ENCODE results near the gene ORAI1. TPM values are rescaled to one million over a fixed set of nuclear protein-coding genes. Genes with fewer than 3 reads are reported as not detected.

ORAI1 gene
- total and polyA plus RNA-seq, 2 donors (not counting 3 experiments of a cell fraction or from before 2014, with no cell fraction given) = 30.5 to 65.4 TPM

- H3K9ac ChIP-seq (replicated peaks; ENCODE audit: extremely low read depth, insufficient read depth, low read length) = no peak overlapping the region
- no peak overlapping the region for H3K4me3 ChIP-seq (replicated peaks in 1 of 3; ENCODE audit: insufficient read depth in 1 of 3, low read depth in 1 of 3, low read length in 3 of 3)
- no peaks in the 10 kb centered on the region for H3K27me3 ChIP-seq (ENCODE audit: control insufficient read depth in 2 of 2, insufficient read depth in 2 of 2, low read length in 2 of 2)
- no peaks in the 10 kb centered on the region for H3K79me2 ChIP-seq (ENCODE audit: control insufficient read depth, insufficient read depth, low read length)
- DNase-seq (ENCODE audit: low read depth, low spot score) = no peak
- no peaks in the 10 kb centered on the region for H3K36me3 ChIP-seq (ENCODE audit: control insufficient read depth in 2 of 2, extremely low read depth in 1 of 2, insufficient read depth in 2 of 2, low read length in 2 of 2)
- ChIA-PET CTCF (interaction anchor here (0.9 to 1.4 kb wide), 2 partner anchors 8 to 48 kb away, joined by 3 to 7 read pairs; no protein-coding TSS in a partner anchor), POLR2A (no interaction called here)
- no peaks in the 10 kb centered on the region for H3K4me1 ChIP-seq (ENCODE audit: control insufficient read depth, extremely low read depth, insufficient read depth, low read length)
- TF ChIP-seq CTCF (IDR thresholded peaks at IDR 0.05; ENCODE audit: extremely low read depth in 1 of 2, insufficient read depth in 1 of 2, low read depth in 1 of 2, low read length in 2 of 2) (no peak), JUN (IDR thresholded peaks at IDR 0.05; ENCODE audit: borderline replicate concordance, insufficient read depth, insufficient read length, low read depth) (no peak), MYC (IDR thresholded peaks at IDR 0.05; ENCODE audit: low read depth, low read length) (no peak), POLR2AphosphoS5 (IDR thresholded peaks at IDR 0.05; ENCODE audit: insufficient read depth, low read depth, low read length) (no peak), FOS (IDR thresholded peaks at IDR 0.05; ENCODE audit: borderline replicate concordance, insufficient read depth, low read length) (no peak), EZH2 (IDR thresholded peaks at IDR 0.05; ENCODE audit: borderline replicate concordance, low read depth, low read length, severe bottlenecking) (no peak), GATA2 (IDR thresholded peaks at IDR 0.05; ENCODE audit: insufficient read depth, insufficient read length, low read depth, low read length) (no peak), MAX (IDR thresholded peaks at IDR 0.05; ENCODE audit: insufficient read depth, insufficient read length) (no peak), POLR2A (IDR thresholded peaks at IDR 0.05; ENCODE audit: low read depth, low read length) (no peak)
- no peak for FAIRE-seq
- intact Hi-C loops (cut with micrococcal nuclease) (no loop called here), dilution Hi-C loops (cut with MboI; ENCODE audit: extremely low pct_ligation_motif_present, low sequenced_read_pairs) (no loop called here)
- no peak overlapping the region for H3K4me2 ChIP-seq (ENCODE audit: insufficient read depth, low read length)
- no peaks in the 10 kb centered on the region for H3K9me3 ChIP-seq (replicated peaks; ENCODE audit: control insufficient read depth, insufficient read depth, low read length)
- H4K20me1 ChIP-seq (replicated peaks; ENCODE audit: control insufficient read depth, extremely low read depth, insufficient read depth, low read length) = no peaks in the 10 kb centered on the region
- H3K27ac ChIP-seq (ENCODE audit: insufficient read depth, low read depth, low read length) = no peak overlapping the region
- no peak overlapping the region for H2AFZ ChIP-seq (ENCODE audit: low read depth, low read length)
- H3K9me1 ChIP-seq (replicated peaks; ENCODE audit: control insufficient read depth, extremely low read depth, insufficient read depth, low read length) = no peaks in the 10 kb centered on the region
- BruUV-seq (replicated peaks) = no TSS peak
Observed at GRCh38 chr12:121600702-121601336, 25.5 kb upstream of the ORAI1 start.
